Measurements from ENCODE around the gene KIAA1671.

KIAA1671 gene

DNA sequence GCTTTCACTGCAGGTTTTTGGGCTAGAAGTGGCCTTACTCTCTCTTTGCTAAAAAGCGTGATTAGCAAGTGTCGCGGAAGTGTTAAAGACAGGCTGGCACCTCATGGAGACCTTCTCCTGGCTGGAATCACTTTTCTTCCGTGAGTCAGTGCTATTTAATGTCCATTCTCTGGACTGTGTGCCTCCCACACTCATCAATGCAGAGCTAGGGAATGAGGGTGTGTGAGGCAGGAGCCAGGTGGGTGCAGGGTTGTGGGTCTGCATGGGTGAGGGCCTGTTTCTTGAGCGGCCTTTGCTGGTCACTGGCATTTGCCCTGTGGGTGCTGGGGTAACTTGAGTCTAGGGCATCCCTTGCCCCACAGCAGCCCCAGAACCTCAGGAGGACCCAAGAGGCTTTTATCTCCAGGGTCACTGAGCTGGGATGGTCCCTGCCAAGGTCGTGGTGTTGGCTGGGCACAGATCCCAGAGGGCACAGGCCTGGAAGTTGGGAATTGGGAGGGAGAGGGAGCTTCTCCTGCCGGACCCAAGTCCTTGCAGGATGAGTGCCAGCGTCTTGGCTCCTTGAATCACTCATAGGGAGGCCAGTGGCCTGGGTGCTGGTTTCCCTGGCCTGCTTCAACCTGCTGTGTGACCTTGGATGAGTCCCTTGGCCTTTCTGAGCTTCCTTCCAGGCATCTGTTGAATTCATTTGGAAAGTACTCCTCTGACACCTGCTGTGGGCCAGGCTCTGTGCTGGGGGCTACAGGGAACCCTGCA lies 30.0 kb downstream of the KIAA1671 start:
- DNase-seq = no peak

DNA sequence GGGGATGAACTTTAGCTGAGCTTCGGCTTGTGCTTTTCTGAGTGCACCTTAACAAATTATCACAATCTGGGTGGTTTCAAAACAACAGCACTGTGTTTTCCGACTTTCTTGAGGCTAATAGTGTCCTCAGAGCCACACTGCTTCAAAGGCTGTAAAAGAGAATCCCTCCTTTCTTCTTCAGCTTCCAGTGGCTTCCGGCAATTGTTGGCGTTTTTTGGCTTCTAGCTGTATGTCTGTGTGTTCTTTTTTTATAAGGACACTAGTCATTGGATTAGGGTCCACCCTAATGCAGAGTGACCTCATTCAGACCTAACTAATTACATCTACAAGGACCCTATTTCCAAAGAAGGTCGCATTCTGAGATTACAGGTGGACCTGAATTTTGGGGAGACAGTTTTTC lies 30.6 kb downstream of the KIAA1671 start:
- DNase-seq = no peak

DNA sequence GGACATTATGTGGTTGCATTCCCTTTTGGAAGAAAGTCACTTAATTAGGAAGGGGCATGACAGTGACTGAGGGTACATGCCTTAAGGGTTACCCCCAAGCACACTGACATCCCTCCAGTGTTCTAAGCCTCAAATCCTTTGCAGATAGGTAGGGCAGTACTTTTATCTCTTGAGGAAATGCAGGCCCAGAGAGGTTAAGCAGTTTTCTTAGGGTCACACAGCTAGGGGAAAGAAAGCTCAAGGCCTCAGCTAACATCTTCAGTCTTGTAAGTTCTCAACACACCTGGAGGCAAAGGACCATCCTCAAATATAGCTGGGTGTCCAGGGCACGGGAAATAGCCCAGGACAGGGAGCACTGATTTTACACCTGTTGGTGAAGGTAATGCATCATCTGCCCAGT lies 31.6 kb downstream of the KIAA1671 start:
- no peak for DNase-seq

DNA sequence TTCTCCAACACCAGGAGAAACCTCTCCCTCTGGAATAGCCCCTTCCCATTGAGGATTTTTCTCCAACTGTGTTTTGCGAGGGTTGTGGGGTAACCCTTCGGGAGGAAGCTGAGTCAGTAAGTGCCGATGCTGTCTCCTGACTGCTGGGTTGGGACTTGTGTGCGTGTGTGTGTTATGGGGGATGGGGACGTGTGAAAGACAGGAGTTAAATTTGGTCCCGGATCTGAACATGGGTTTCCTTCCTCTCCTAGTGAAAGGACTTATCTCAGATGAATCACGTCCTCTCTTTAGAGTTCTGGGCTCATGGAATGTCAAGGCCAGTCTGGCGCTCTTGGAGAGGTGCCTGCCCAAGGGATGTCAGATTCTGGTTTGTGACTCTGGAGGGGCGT lies 33.3 kb downstream of the KIAA1671 start:
- DNase-seq = no peak

DNA sequence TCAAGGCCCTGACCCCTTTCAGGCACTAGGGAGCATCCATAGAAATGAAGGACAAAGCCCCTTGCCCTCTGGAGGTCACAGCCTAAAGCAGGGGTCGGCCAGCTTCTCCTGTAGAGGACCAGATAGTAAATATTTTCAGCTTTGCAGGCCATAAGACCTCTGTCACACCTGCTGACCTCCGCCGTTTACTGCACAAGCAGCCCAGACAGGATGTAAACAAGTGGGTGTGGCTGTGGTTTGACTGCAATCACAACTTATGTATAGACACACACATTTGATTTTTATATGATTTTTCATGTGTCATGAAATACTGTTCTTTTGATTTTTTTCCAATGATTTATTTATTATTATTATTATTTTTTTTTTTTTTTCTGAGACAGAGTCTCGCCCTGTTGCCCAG lies 34.3 kb downstream of the KIAA1671 start:
- DNase-seq = no peak

DNA sequence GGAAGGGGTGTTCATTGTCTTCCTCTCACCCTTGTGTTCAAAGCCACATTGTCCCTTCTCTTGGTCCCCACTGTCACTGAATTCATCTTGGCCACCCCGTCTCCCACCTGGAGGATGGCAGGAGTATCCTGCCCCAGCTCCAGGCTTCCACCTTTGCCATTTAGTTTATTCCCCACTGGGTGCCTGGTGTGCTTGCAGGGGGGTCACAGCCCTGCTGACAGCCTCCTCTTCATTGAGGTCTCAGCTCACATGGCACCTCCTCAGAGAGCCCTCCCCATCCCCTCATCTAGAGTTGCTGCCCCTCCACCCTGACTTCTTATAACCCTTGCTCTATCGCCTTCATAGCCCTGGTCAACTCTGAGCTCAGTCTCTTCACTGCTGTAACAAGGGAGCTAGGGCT lies 36.6 kb downstream of the KIAA1671 start:
- no peak for DNase-seq

DNA sequence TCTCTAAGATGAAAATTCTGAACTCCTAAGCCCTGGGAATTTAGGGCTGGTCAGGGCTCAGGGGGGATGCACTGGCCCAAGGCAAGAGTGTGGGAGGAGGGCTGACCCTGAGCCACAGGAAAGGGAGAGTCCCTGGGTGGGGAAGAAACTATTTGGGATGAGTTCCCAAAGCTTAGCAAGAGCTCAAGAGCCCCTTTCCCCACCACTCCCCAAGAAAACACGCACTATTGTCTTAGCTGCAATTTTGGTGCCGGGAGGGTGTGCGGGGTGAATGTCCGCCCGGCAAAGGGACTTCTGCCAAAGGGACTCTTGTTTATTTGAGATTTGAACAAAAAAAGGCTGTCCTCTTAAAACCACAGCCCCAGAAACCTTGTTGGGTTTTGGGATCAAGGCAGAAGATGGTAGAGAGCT lies 37.0 kb downstream of the KIAA1671 start:
- no peak for DNase-seq

DNA sequence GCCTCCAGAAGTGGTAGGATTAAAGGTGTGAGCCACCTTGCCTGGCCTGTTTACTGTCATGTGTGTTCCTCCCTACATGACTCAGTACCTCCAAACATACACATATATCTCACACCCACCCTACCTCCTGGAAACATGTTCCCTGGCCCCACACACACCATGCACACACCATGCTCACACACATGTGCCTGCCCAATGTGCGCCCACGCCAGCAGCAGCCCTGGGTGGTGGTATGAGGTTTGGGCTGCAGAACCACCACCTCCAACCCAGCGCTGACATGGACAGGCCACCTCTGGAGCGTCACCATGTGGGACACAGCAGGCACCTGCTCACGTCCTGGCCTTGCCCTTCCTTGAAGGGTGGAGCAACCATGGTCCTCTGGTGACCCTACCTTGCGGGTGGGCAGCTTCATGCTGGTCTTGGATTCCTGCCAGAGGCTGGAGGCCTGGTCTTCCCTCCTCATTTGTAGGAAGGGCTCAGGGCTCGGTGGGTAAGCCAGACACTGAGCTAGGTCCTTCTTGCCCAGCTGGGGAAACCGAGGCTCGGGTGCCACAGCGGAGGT lies 37.9 kb downstream of the KIAA1671 start:
- DNase-seq = no peak

DNA sequence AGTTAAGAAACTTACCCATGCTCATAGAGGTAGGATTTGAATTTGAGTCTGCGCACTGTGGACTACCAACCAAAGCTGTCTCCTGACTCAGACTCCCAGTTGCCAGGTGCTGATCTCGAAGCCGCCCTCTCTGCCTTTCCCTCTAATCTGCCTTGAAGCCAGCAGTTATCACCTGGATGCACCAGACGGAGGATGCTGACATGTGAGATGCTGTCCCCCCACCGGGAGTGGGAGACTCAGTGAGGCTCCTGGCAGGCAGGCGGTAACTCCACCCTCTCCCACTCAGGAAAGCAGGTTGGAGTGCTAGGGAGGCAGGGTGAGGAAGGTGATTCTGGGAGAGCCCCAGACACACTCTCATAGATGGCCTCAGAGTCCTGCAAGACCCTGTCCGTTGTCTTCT lies 40.4 kb downstream of the KIAA1671 start:
- DNase-seq = no peak

DNA sequence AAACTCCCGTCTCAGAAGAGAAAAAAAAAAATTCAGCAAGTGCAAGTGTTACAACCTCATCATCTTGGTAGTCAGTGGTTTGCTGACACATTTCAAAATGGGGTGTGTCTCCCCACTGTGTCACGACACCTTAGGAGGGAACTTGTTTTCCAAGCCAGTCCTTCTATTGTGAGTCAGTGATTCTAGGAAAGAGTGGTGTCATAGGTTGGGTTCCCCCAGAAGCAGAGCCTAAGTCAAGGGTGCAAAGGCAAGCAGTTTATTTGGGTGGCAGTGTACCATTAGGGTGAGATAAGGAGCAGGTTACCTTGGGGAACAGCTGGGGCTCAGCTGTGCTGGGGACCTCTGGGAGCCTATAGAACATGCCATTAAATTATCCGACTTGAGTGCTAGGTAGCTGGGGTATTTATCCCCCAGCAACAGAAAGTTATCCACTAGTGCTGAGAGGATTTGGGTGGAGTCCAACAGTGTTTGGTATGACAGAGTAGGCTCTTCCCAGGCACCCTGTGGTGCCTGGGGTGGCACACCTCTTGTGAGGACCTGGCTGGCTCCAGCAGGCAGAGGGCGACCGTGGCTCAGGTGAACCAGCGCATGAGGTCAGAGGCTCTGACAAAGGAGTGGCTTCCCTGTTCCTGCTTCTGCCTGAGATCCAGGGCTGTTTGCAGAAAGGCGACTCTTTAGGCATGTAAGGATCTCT lies 41.7 kb downstream of the KIAA1671 start:
- no peak for DNase-seq

DNA sequence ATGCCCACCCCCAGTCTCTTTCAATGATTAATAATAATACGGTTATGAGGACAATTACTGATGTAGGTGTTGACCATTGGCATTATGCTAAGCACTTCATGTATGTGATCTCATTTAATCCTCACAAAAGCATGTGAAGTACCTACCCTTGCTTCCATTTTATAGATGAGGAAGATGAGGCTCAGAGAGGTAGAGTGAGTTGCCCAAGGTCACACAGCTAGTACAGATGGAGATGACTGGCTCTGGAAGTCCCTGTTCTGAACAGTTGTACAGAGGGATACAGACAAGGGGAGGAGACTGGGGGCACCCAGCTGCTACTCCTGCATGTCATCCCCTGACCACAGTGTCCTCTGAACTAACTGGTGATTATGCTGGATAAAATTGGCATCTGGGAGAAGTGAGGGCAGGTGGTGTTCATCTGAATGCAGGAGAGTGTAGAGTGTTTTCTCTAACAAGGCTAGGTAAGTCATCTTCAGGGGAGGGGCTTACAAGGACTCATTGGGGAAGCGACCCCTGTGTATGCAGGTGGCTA lies 43.2 kb downstream of the KIAA1671 start:
- no peak for DNase-seq

DNA sequence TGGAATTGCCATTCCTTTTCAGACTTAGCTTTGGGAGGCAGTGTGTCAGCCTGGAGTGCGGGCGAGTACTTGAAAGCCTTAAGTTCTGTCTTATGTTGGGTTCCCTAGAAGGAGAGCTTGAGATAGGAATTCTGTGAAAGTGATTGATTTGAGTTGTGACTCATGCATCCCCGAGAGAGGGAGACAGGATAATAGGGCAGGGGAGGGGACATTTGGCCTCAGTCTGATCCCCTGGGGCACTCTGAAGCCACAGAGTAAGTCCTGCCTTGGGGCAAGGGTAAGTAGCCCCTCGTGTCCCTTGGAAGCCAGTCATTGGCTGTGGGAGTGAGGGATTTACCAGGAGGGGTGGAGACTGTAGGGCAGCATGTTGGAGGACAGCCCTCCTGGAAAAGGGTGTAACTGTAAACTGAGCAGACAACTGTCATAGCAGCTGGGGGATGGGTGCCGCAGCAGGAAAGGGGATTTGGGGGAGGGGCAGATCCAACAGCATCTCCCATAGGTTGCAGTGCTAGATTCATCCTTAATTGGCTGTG lies 44.0 kb downstream of the KIAA1671 start:
- no peak for DNase-seq

DNA sequence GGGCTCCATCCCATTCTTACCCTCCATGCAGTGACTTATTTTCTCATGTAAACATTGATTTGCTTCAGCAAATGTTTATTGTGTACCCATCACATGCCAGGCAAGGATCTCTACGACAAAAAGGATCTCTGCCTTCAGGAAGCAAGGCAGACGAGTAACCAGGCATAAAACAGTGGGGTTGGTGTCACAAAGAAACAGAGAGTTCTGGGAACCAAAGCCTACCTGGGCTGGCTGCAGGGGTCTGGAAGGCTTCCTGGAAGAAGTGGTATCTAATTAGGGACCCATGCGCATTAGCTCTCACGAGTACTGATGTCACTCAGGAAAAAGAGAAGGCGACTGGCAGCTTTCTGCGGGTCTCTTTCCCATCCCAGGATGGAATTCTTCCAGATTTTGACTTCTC lies 44.5 kb downstream of the KIAA1671 start:
- DNase-seq = no peak

DNA sequence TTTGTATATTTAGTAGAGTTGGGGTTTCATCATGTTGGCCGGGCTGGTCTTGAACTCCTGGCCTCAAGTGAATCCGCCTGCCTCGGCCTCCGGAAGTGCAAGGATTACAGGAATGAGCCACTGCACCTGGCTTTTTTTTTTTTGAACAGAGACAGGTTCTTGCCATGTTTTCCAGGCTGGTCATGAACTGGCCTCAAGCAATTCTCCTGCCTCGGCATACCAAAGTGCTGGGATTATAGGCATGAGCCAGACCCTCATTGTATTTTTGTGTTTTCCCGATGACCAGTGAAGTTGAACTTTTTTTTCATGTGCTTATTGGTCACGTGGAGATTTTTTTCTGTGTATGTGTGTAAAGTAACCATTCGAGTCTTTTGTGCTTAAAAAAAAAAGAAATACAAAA lies 48.2 kb downstream of the KIAA1671 start:
- DNase-seq = no peak

DNA sequence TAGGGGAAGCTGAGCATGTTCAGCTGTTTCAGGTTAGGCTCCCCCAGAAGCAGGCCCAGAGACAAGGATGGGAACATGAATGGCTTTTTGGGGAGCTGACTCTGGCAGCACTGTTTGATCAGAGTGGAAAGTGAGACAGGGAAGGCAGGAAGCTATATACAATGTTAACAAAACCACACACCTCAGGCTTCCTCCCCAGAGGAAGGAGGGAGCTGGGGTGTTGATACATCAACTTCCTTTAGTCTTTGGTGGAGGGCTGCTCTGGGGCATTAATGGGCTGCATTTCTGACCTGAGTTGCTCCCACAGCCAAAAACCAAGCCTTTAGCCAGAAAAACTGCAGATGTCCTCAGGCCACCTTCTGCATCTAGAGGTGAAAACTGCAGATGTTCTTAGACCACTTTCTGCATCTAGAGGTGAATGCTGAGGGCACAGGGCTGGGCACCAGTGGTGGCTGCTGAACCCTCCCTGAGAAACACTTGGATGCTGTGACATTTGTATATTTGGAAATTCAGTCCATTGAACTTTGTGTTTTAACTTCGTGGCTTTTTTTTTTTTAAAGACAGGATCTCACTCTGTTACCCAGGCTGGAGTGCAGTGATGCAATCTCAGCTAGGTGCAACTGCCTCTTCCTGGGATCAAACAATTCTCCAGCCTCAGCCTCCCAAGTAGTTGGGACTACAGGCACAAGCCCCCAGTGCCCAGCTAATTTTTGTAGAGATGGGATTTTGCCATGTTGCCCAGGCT lies 49.9 kb downstream of the KIAA1671 start:
- DNase-seq = no peak

DNA sequence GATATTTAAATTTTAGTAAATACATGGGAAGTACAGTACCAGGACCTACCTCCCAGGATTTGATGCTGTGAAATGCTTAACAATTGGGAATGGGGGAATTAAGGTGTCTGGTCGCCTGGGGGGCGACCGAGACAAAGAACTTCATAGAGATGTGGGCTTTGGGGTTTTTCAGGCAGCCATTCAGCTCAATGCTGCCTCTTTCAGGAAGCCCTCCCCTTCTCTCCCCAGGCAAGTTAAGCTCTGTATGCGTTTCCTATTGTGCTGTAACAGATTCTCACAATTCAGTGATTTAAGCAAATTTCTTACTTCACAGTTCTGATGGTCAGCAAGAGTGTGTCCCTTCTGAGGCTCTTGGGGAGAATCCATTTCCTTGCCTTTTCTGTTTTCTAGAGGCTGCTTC lies 53.8 kb downstream of the KIAA1671 start:
- DNase-seq = no peak

DNA sequence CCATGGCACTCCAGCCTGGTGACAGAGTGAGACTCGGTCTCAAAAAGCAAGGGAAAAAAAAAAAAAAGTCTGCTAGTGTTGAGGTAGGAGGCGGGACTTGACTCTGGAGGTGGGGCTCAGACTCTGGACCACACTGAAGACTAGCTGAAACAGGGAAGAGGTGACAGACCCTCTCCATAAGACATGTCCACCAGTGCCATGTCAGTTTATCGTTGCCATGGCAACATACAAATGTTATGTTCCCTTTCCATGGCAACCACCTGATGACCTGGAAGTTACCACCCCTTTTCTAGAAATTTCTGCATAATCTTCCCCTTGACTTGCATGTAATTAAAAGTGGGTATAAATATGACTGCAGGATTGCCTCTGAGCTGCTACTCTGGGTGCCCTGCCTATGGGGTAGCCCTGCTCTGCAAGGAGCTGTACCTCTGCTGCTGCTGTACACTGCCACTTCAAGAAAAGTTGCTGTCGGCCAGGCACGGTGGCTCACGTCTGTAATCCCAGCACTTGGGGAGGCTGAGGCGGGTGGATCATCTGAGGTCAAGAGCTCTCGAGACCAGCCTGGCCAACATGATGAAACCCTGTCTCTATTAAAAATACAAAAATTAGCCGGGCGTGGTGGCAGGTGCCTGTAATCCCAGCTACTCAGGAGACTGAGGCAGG lies 55.1 kb downstream of the KIAA1671 start:
- DNase-seq = no peak

DNA sequence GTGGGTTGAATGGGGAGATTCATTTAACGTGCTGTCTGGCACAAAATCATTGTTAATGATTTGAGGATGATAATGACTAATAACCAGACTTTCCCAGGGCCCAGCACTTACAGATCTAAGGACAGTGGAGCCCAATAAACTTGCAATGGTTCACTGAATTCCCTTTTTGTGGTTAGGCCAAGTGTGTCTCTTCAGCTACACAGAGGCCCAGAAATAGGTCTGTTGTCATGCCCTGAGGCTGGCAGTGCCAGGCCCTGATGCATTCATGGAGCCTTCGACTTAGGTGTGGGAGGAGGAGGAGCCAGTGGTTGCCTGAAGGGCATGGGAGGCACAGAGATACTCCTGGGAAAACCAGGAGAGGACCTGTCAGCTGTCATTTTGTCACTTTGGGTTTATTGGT lies 56.1 kb downstream of the KIAA1671 start:
- DNase-seq = no peak

DNA sequence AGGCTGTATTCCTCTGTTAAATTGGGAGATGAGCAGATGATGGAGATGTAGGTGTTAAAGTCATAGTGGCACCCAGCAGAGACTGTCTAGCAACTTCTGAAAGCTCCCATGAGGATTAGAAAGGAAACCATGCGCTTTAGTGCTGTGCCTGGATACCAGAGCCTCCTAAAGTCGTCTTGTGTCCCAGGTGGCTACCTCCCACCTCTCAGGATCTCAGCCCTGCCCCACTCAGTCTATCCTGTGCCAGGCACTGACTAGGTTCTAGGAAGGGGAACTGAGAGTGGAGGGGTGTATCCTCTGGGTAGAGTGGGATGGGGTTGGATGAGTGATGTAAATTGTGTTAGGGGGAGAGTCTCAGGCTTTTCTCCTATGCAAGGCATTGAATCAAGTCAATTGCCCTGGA lies 60.2 kb downstream of the KIAA1671 start:
- DNase-seq = no peak

DNA sequence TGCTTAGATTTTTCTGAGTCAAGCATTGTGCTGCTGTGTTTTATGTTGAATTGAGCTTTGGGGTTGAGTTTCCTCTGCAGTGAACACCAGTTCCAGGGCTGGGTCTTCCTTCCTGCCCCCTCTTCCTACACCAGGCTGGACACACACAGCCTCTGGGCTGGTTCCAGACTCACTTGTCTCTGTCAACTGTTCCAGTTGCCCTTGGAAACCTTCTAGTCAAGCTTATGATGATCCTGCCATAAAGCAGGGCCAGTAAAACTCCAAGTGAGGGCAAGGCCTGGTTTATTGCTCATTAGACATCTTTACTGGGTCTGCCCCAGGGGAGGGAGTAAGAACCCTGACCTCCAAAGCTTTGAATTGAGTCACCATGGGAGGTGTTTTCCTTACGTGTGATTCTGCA lies 61.1 kb downstream of the KIAA1671 start:
- DNase-seq = no peak

DNA sequence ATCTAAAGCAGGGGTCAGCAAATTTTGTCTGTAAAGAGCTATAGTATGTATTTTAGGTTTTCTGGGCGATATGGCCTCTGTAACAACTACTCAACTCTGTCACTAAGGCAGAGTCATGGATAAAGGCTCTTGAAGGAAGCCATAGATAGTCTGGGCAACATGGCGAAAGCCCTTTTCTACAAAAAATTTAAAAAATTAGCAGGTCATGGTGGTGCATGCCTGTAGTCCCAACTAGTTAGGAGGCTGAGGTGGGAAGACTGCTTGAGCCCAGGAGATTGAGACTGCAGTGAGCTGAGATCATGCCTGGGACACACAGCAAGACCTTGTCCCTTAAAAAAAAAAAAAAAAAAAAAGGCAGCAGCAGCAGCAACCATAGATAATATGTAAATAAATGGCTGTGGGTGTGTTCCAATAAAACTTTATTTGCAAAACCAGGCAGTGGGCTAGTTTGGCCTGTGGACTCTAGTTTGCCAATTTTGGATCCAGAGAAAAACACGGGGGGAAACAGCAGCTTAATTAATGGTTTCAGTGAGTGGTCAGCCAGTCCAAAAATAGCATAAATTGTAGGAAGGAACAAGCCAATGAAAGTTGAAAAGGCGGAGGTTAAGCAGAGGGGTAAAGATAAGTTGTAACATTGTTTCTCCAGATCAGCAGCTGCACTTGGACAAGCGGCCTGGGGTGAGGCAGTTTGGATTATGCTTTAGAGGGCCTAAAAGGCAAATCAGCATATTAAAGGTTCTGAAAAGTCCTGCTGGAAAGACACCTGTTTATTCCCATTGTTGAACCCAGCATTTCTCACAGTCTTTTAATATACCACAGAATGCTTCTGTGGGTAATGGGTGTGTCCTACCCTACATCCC lies 62.6 kb downstream of the KIAA1671 start:
- DNase-seq = no peak

DNA sequence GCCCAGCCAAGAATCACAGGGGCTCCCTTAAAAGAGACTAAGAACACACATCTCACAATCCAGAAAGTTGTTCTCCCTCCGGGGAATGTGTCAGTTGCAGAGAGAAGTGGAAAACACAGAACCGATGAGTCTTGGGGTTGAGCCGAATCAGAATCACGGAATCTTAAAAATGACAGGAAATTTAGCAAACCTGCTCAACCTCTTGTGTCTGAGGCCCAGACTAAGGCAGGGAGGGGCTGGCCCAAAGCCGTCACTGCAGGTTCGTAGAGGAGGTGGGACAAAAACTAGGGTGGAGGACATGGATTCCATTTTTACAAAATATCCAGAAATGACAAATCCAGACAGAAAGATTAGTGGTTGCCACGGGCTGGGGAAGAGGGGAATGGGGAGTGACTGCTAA lies 63.8 kb downstream of the KIAA1671 start:
- DNase-seq = no peak
